Measurements from ENCODE around the gene TSPO2. TPM values are rescaled to one million over a fixed set of nuclear protein-coding genes. Genes with fewer than 3 reads are reported as not detected.

The TSPO2 gene
- polyA plus RNA-seq, 1 donor (not counting 4 experiments of a cell fraction or from before 2014, with no cell fraction given), result not detected

- H3K27me3 ChIP-seq (ENCODE audit: control insufficient read depth, extremely low read depth, insufficient read depth, low read length), result no peaks in the 10 kb centered on the region
- dilution Hi-C loops (cut with MboI; ENCODE audit: extremely low pct_ligation_motif_present, low sequenced_read_pairs), result no loop called here
- TF ChIP-seq, protein P1, sequence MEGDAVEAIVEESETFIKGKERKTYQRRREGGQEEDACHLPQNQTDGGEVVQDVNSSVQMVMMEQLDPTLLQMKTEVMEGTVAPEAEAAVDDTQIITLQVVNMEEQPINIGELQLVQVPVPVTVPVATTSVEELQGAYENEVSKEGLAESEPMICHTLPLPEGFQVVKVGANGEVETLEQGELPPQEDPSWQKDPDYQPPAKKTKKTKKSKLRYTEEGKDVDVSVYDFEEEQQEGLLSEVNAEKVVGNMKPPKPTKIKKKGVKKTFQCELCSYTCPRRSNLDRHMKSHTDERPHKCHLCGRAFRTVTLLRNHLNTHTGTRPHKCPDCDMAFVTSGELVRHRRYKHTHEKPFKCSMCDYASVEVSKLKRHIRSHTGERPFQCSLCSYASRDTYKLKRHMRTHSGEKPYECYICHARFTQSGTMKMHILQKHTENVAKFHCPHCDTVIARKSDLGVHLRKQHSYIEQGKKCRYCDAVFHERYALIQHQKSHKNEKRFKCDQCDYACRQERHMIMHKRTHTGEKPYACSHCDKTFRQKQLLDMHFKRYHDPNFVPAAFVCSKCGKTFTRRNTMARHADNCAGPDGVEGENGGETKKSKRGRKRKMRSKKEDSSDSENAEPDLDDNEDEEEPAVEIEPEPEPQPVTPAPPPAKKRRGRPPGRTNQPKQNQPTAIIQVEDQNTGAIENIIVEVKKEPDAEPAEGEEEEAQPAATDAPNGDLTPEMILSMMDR (optimal IDR thresholded peaks at IDR 0.05 in 1 of 3, IDR thresholded peaks at IDR 0.05 in 1 of 3, conservative IDR thresholded peaks at IDR 0.05 in 1 of 3; ENCODE audit: extremely low read depth in 1 of 3, insufficient read depth in 2 of 3, low read length in 3 of 3), result no peak
- TF ChIP-seq EZH2 (IDR thresholded peaks at IDR 0.05; ENCODE audit: low read length), result no peak
These were observed 32.6 kb upstream of the TSPO2 start for GRCh38 chr6:41009669-41010068.

DNA sequence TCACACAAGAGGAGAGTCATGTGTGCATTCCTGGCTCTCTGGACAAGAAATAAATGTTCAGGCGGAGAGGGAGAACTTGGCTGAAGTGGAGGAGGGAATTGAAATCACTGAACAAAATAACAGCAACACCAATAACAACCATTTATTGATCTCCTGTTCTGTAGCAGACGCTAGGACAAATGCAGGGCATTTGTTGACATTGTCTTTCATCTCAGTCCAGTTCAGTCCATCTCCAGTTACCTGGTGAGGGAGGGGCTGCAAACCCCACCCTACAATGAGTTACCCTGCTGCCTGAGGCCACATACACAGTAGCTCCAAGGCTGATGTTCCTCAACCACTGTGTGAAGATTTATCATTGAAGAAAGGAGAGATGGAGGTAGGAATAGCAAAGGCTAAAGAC, 30.6 kb upstream of the TSPO2 start:
- dilution Hi-C loops (cut with MboI; ENCODE audit: extremely low pct_ligation_motif_present, low sequenced_read_pairs), result no loop called here
- FAIRE-seq (no peak), DNase-seq (ENCODE audit: low read depth, low spot score) (no peak)
- Histone ChIP-seq H3K27ac (ENCODE audit: control insufficient read depth, insufficient read depth, low read length) (no peak overlapping the region), H3K4me3 (ENCODE audit: control insufficient read depth in 2 of 3, extremely low read depth in 1 of 3, insufficient read depth in 2 of 3, low read depth in 1 of 3, low read length in 3 of 3) (no peak overlapping the region), H4K20me1 (ENCODE audit: control insufficient read depth, extremely low read depth, insufficient read depth, low read length) (no peaks in the 10 kb centered on the region), H3K4me1 (ENCODE audit: control insufficient read depth, extremely low read depth, insufficient read depth, low read length) (no peaks in the 10 kb centered on the region), H3K36me3 (ENCODE audit: control insufficient read depth in 2 of 2, extremely low read depth in 1 of 2, insufficient read depth in 2 of 2, low read length in 2 of 2) (no peaks in the 10 kb centered on the region), H3K4me2 (ENCODE audit: control insufficient read depth, extremely low read depth, insufficient read depth, low read depth, low read length) (no peak overlapping the region), H2AFZ (ENCODE audit: control insufficient read depth, low read length) (no peak overlapping the region), H3K79me2 (ENCODE audit: control insufficient read depth, insufficient read depth, low read length) (no peaks in the 10 kb centered on the region), H3K9me3 (ENCODE audit: control insufficient read depth, low read depth, low read length) (no peaks in the 10 kb centered on the region), H3K9ac (ENCODE audit: control insufficient read depth, extremely low read depth, insufficient read depth, low read length) (no peak overlapping the region), H3K9me1 (ENCODE audit: control insufficient read depth, extremely low read depth, insufficient read depth, low read length) (no peaks in the 10 kb centered on the region), H3K27me3 (ENCODE audit: control insufficient read depth, extremely low read depth, insufficient read depth, low read length) (no peaks in the 10 kb centered on the region)
- TF ChIP-seq, protein P1 (optimal IDR thresholded peaks at IDR 0.05 in 1 of 3, IDR thresholded peaks at IDR 0.05 in 1 of 3, conservative IDR thresholded peaks at IDR 0.05 in 1 of 3; ENCODE audit: extremely low read depth in 1 of 3, insufficient read depth in 2 of 3, low read length in 3 of 3), result no peak
- TF ChIP-seq EZH2 (IDR thresholded peaks at IDR 0.05; ENCODE audit: low read length), result no peak

More at GRCh38 chr6:41009669-41010068, 32.6 kb upstream of the TSPO2 start:
- H3K36me3 ChIP-seq (ENCODE audit: control insufficient read depth in 2 of 2, extremely low read depth in 1 of 2, insufficient read depth in 2 of 2, low read length in 2 of 2), result no peaks in the 10 kb centered on the region
- no peaks in the 10 kb centered on the region for H3K79me2 ChIP-seq (ENCODE audit: control insufficient read depth, insufficient read depth, low read length)
- no peaks in the 10 kb centered on the region for H3K9me1 ChIP-seq (ENCODE audit: control insufficient read depth, extremely low read depth, insufficient read depth, low read length)
- H3K4me3 ChIP-seq (ENCODE audit: control insufficient read depth in 2 of 3, extremely low read depth in 1 of 3, insufficient read depth in 2 of 3, low read depth in 1 of 3, low read length in 3 of 3), result no peak overlapping the region
- H3K4me1 ChIP-seq (ENCODE audit: control insufficient read depth, extremely low read depth, insufficient read depth, low read length), result no peaks in the 10 kb centered on the region
- H3K4me2 ChIP-seq (ENCODE audit: control insufficient read depth, extremely low read depth, insufficient read depth, low read depth, low read length), result no peak overlapping the region
- H3K9me3 ChIP-seq (ENCODE audit: control insufficient read depth, low read depth, low read length), result no peaks in the 10 kb centered on the region
- H3K27ac ChIP-seq (ENCODE audit: control insufficient read depth, insufficient read depth, low read length), result no peak overlapping the region
- FAIRE-seq, result no peak
- no peak overlapping the region for H3K9ac ChIP-seq (ENCODE audit: control insufficient read depth, extremely low read depth, insufficient read depth, low read length)
- no peaks in the 10 kb centered on the region for H4K20me1 ChIP-seq (ENCODE audit: control insufficient read depth, extremely low read depth, insufficient read depth, low read length)
- DNase-seq (ENCODE audit: low read depth, low spot score), result no peak
- no peak overlapping the region for H2AFZ ChIP-seq (ENCODE audit: control insufficient read depth, low read length)

Data from keratinocyte (primary cell).